DMS 273 (cell line): ENCODE results near the gene LIPC.
A peak's percentile ranks its signal among the peaks of the same experiment; 100 is the strongest.

ENCODE experiments used
- DNase-seq: peaks from one replicate; lab custom pipeline; 2025; ENCODE audit not compliant: unreplicated experiment; lab: John Stamatoyannopoulos, UW

The LIPC gene

GRCh38 chr15:58530056-58530590, 98.3 kb downstream of the LIPC start:
- DNase-seq, result no peak

- no peak for DNase-seq
These were observed 100.3 kb downstream of the LIPC start for GRCh38 chr15:58532126-58532525.

- no peak for DNase-seq
These were observed 102.8 kb downstream of the LIPC start for GRCh38 chr15:58534556-58534955.

GRCh38 chr15:58535337-58535736, 103.5 kb downstream of the LIPC start:
- DNase-seq, result no peak

GRCh38 chr15:58535894-58536293, 104.1 kb downstream of the LIPC start:
- DNase-seq, result no peak

- no peak for DNase-seq
These were observed 104.6 kb downstream of the LIPC start for GRCh38 chr15:58536414-58536813.

- DNase-seq, result no peak
These were observed 105.2 kb downstream of the LIPC start for GRCh38 chr15:58537033-58537432.

GRCh38 chr15:58538225-58538727, 106.5 kb downstream of the LIPC start:
- no peak for DNase-seq

GRCh38 chr15:58538901-58539300, 107.1 kb downstream of the LIPC start:
- DNase-seq, result no peak

GRCh38 chr15:58539548-58539947, 107.8 kb downstream of the LIPC start:
- DNase-seq, result no peak

GRCh38 chr15:58541410-58542087, 109.8 kb downstream of the LIPC start:
- no peak for DNase-seq

- no peak for DNase-seq
These were observed 112.0 kb downstream of the LIPC start for GRCh38 chr15:58543664-58544335.

GRCh38 chr15:58544756-58545155, 113.0 kb downstream of the LIPC start:
- DNase-seq, result peak; percentile 42

- DNase-seq, result no peak
These were observed 113.7 kb downstream of the LIPC start for GRCh38 chr15:58545307-58546065.

GRCh38 chr15:58546066-58546591, 114.3 kb downstream of the LIPC start:
- no peak for DNase-seq

- DNase-seq, result peak; percentile 4
These were observed 115.1 kb downstream of the LIPC start for GRCh38 chr15:58546635-58547627.

GRCh38 chr15:58547628-58548307, 116.0 kb downstream of the LIPC start:
- no peak for DNase-seq

GRCh38 chr15:58548308-58549012, 116.7 kb downstream of the LIPC start:
- DNase-seq, result no peak
